IgD-negative memory B cell (primary cell): Measurements from ENCODE around the gene TARBP1. TPM values are rescaled to one million over a fixed set of nuclear protein-coding genes. Genes with fewer than 3 reads are reported as not detected.
A peak's percentile ranks its signal among the peaks of the same experiment; 100 is the strongest.

ENCODE experiments used
- H3K27ac Mint-ChIP-seq, 3 donors: one replicate each; pipeline ENCODE4 v1.8.0; 2020 to 2022; ENCODE audit warnings: mild to moderate bottlenecking in 3 of 3, mixed read lengths in 3 of 3, moderate library complexity in 1 of 3
- H3K27me3 Mint-ChIP-seq: one replicate; pipeline ENCODE4 v1.8.0; 2021; ENCODE audit warnings: mixed read lengths
- H3K36me3 Mint-ChIP-seq: one replicate; pipeline ENCODE4 v1.8.0; 2020; ENCODE audit warnings: mild to moderate bottlenecking, mixed read lengths
- H3K4me1 Mint-ChIP-seq, 3 donors: one replicate each; pipeline ENCODE4 v1.8.0; 2020 to 2022; ENCODE audit warnings: mixed read lengths in 3 of 3, mild to moderate bottlenecking in 1 of 3
- H3K4me3 Mint-ChIP-seq, 4 donors: one replicate each; pipeline ENCODE4 v1.8.0; 2020 to 2022; ENCODE audit warnings: mild to moderate bottlenecking in 4 of 4, mixed read lengths in 4 of 4, moderate library complexity in 3 of 4
- H3K9me3 Mint-ChIP-seq, 3 donors: one replicate each; pipeline ENCODE4 v1.8.0; 2020 to 2021; ENCODE audit warnings: mixed read lengths in 3 of 3, mild to moderate bottlenecking in 1 of 3
- polyA plus RNA-seq: library from polyadenylated mRNA; unstranded; fragments of 300-500 nt; fragmentation: Illumina TruSeq; gene quantifications from one replicate; pipeline ENCODE4 v1.2.3, GENCODE V29; 2021

TARBP1 gene
- polyA plus RNA-seq, 1 donor from 2014 or later = 7.9 TPM

DNA sequence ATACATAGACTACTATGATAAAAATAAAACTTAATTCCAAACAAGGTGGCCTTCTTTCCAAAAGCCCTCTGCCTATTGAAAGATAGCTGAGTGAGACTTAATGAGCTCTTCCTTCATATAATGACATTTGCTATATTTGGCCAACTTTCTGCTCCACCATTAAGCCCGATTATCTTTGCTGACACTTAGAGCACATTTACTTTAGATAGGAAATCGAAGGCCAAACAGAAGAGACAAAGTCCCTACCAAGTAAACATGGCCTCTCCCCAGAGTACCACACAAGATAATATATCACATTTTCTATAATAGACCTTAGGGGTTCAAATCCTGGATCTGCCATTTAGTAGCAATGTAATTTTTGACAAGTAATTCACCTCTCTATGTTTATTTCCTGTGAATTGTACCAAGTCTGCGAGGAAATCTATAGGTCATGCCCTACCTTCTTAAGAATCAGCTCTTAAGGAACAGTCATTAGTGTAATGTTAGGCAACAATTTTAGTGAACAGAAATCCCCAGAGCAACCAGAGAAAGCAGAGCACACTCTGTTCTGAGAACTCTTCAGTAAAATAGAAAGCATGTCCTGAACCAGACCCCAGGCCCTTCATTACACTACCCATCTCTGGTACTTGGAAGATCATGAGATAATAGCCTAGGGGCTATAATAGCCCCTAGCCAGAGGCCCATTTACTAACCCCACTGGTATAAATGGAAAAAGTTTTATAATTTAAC, 123.0 kb downstream of the TARBP1 start:
- peaks cover 0 to 3% (median 0%) of the 10 kb centered on the region in 3 donors for H3K4me1 Mint-ChIP-seq
- H3K4me3 Mint-ChIP-seq = peak overlapping the region in 1 of 4 donors; percentile 90
- no peaks in the 10 kb centered on the region for H3K36me3 Mint-ChIP-seq
- peak overlapping the region in 2 of 3 donors; percentile 80 to 90 for H3K27ac Mint-ChIP-seq
- peaks cover 6% of the 10 kb centered on the region for H3K27me3 Mint-ChIP-seq
- peaks cover 0 to 5% (median 0%) of the 10 kb centered on the region in 3 donors for H3K9me3 Mint-ChIP-seq

DNA sequence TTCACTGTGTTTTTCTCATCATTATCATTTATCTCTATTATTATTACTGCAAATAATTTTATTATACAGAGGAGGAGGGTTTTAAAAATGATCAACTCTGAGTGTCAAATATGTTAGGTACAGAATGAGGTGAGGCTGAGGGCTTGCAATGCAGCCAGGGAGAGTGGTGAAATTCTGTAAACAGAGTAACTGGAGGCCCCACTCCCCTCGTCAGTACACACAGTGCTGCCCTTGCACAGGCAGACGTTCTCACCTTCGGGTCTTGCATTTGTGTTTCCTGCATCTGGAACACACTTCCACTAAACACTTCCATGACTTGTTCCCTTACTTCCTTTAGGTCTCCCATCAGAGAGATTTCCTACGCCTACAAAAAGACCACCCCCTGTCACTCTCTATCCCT, 130.0 kb downstream of the TARBP1 start:
- H3K4me3 Mint-ChIP-seq = no peak overlapping the region
- peaks cover 8% of the 10 kb centered on the region for H3K27me3 Mint-ChIP-seq
- H3K27ac Mint-ChIP-seq = no peak overlapping the region
- H3K36me3 Mint-ChIP-seq = peaks cover 2% of the 10 kb centered on the region
- no peaks in the 10 kb centered on the region for H3K4me1 Mint-ChIP-seq
- peaks cover 0 to 3% (median 0%) of the 10 kb centered on the region in 3 donors for H3K9me3 Mint-ChIP-seq

DNA sequence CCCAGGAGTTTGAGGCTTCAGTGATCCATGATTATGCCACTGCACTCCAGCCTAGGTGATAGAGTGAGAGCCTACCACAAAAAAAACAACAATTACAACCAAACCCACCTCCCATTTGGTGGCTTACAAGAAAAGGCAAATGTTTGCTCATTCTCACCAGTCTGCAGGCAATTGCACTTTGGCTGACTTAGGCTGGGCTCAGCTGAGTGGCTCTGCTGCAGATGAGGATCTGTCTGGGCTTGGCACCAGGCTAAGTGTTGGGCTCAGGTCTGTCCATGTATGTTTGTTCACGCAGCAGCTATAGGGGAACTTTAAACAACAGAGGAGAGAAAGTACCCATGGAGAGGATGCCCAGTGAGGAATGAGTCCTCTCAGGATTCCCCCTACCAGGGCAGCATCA, 133.7 kb downstream of the TARBP1 start:
- Mint-ChIP-seq H3K9me3 (peaks cover 0 to 4% (median 0%) of the 10 kb centered on the region in 3 donors), H3K4me1 (no peaks in the 10 kb centered on the region), H3K27me3 (peaks cover 6% of the 10 kb centered on the region), H3K4me3 (no peak overlapping the region), H3K27ac (peak overlapping the region in 1 of 3 donors; percentile 39), H3K36me3 (peaks cover 5% of the 10 kb centered on the region)

DNA sequence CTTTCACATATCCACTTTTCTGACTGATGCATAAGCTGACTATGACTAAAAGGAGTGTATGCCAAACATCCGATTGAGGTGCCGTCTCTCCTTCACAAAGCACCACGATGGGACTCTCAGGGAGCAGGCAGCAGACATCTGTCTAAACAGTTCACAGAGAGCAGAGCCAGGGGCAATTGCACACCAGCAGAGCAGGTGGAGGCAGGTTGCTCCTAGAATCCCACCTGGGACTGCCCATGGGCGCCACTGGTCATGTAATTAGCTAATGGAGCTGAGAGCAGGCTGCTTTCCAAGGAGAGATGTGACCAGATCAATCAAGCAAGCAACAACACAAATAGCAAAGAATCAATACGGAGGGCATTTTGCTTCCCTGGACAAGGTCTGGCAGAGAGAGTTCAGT, 136.2 kb downstream of the TARBP1 start:
- Mint-ChIP-seq H3K9me3 (peaks cover 0 to 12% (median 4%) of the 10 kb centered on the region in 3 donors), H3K27ac (no peak overlapping the region), H3K36me3 (peaks cover 3% of the 10 kb centered on the region), H3K4me3 (no peak overlapping the region), H3K27me3 (no peaks in the 10 kb centered on the region), H3K4me1 (no peaks in the 10 kb centered on the region)

Other genes starting within 250 kb of the TARBP1 start
- gene COA6, start 105.7 kb downstream of the TARBP1 start, polyA plus RNA-seq = 44.8 TPM
- 39.1 TPM for gene IRF2BP2, start 131.0 kb upstream of the TARBP1 start, polyA plus RNA-seq